Measurements from ENCODE around the gene EIF3L.

GRCh38 chr22:37849089-37849751 is at the start of gene EIF3L:
- TF ChIP-seq POLR2A (IDR thresholded peaks at IDR 0.05; ENCODE audit: control extremely low read depth in 1 of 2, low read depth in 2 of 2, low read length in 2 of 2): peak; percentile 89 to 98
- TF ChIP-seq TAF7 (optimal IDR thresholded peaks at IDR 0.05; ENCODE audit: borderline replicate concordance, low read depth, low read length): peak; percentile 81
- peak; percentile 97 for TF ChIP-seq POLR2AphosphoS5 (IDR thresholded peaks at IDR 0.05; ENCODE audit: low read depth, low read length)
- TF ChIP-seq CTCF (IDR thresholded peaks at IDR 0.05; ENCODE audit: control extremely low read depth in 1 of 3, insufficient read depth in 1 of 3, low read depth in 1 of 3, low read length in 3 of 3): no peak
- no peak for TF ChIP-seq RAD21 (IDR thresholded peaks at IDR 0.05 in 1 of 2, conservative IDR thresholded peaks at IDR 0.05 in 1 of 2; ENCODE audit: low read depth in 2 of 2, low read length in 2 of 2)
- no peak for TF ChIP-seq EP300 (IDR thresholded peaks at IDR 0.05; ENCODE audit: borderline replicate concordance in 1 of 2, low read depth in 2 of 2, low read length in 2 of 2)
- TF ChIP-seq CBX5 (IDR thresholded peaks at IDR 0.05; ENCODE audit: low read depth, low read length): no peak
- TF ChIP-seq TAF1 (IDR thresholded peaks at IDR 0.05; ENCODE audit: low read depth, low read length): peak; percentile 97
- peak; percentile 86 for TF ChIP-seq PHF8 (conservative IDR thresholded peaks at IDR 0.05; ENCODE audit: low read depth, low read length)
- no peak for TF ChIP-seq EZH2 (IDR thresholded peaks at IDR 0.05; ENCODE audit: low read depth, low read length, severe bottlenecking)
